Neural crest cell (in vitro differentiated cells): ENCODE measurements around the gene ARHGAP10. TPM values are rescaled to one million over a fixed set of nuclear protein-coding genes. Genes with fewer than 3 reads are reported as not detected.

Experiments used
- DNase-seq: peaks from one replicate; pipeline ENCODE4 v3.0.0; 2021; ENCODE audit warnings: low read depth, mixed read lengths, low spot score
- H3K27ac Mint-ChIP-seq: one replicate; pipeline ENCODE4 v1.8.0; 2021; ENCODE audit warnings: mild to moderate bottlenecking, mixed read lengths; ENCODE audit not compliant: unreplicated experiment
- H3K27me3 Mint-ChIP-seq: 2 replicates; pipeline ENCODE4 v1.8.0; 2021; ENCODE audit warnings: low read depth, mild to moderate bottlenecking, mixed read lengths
- H3K36me3 Mint-ChIP-seq: 2 replicates; pipeline ENCODE4 v1.8.0; 2021; ENCODE audit warnings: low read depth, mild to moderate bottlenecking, mixed read lengths
- H3K4me1 Mint-ChIP-seq: 2 replicates; pipeline ENCODE4 v1.8.0; 2021; ENCODE audit warnings: mixed read lengths
- H3K4me3 Mint-ChIP-seq: one replicate; pipeline ENCODE4 v1.8.0; 2021; ENCODE audit warnings: mild to moderate bottlenecking, mixed read lengths
- H3K9me3 Mint-ChIP-seq: 2 replicates; pipeline ENCODE4 v1.8.0; 2021; ENCODE audit warnings: mixed read lengths
- CTCF ChIP-seq: fragments of 200-600 bp; sonication (generic); conservative IDR thresholded peaks from 2 replicates; pipeline ENCODE4 v1.5.0; 2021; ENCODE audit warnings: antibody characterized with exemption, mild to moderate bottlenecking
- total RNA-seq: library from RNA; stranded (reverse); gene quantifications from 2 replicates; pipeline ENCODE4 v1.2.1, GENCODE V29; 2021

Gene ARHGAP10
- total RNA-seq, 1 donor from 2014 or later: 4.0 TPM

- H3K4me1 Mint-ChIP-seq: peaks cover 9% of the 10 kb centered on the region
- H3K36me3 Mint-ChIP-seq: peaks cover 2% of the 10 kb centered on the region
- no peak for DNase-seq
- H3K4me3 Mint-ChIP-seq: no peak overlapping the region
- no peak overlapping the region for H3K27ac Mint-ChIP-seq
- peaks cover 7% of the 10 kb centered on the region for H3K9me3 Mint-ChIP-seq
- no peaks in the 10 kb centered on the region for H3K27me3 Mint-ChIP-seq
- no peak for TF ChIP-seq CTCF
These were observed 377.3 kb downstream of the ARHGAP10 start for GRCh38 chr4:148109216-148109615.

- Mint-ChIP-seq H3K27me3 (no peaks in the 10 kb centered on the region), H3K36me3 (peaks cover 2% of the 10 kb centered on the region), H3K4me1 (peaks cover 9% of the 10 kb centered on the region), H3K4me3 (no peak overlapping the region), H3K27ac (no peak overlapping the region), H3K9me3 (peaks cover 7% of the 10 kb centered on the region)
- no peak for DNase-seq
- TF ChIP-seq CTCF: no peak
These were observed 378.3 kb downstream of the ARHGAP10 start for GRCh38 chr4:148110169-148110568.

- Mint-ChIP-seq H3K4me1 (peaks cover 9% of the 10 kb centered on the region), H3K27me3 (no peaks in the 10 kb centered on the region), H3K36me3 (no peaks in the 10 kb centered on the region), H3K9me3 (peaks cover 7% of the 10 kb centered on the region), H3K27ac (no peak overlapping the region), H3K4me3 (no peak overlapping the region)
- TF ChIP-seq CTCF: no peak
- no peak for DNase-seq
These were observed 380.5 kb downstream of the ARHGAP10 start for GRCh38 chr4:148112231-148112982.

- Mint-ChIP-seq H3K36me3 (no peaks in the 10 kb centered on the region), H3K27ac (no peak overlapping the region), H3K4me3 (no peak overlapping the region), H3K27me3 (no peaks in the 10 kb centered on the region), H3K9me3 (peaks cover 4% of the 10 kb centered on the region), H3K4me1 (peaks cover 9% of the 10 kb centered on the region)
- TF ChIP-seq CTCF: no peak
- no peak for DNase-seq
These were observed 382.5 kb downstream of the ARHGAP10 start for GRCh38 chr4:148114436-148114835.

- H3K4me3 Mint-ChIP-seq: no peak overlapping the region
- TF ChIP-seq CTCF: no peak
- H3K4me1 Mint-ChIP-seq: peaks cover 9% of the 10 kb centered on the region
- DNase-seq: no peak
- H3K27me3 Mint-ChIP-seq: no peaks in the 10 kb centered on the region
- H3K36me3 Mint-ChIP-seq: no peaks in the 10 kb centered on the region
- peaks cover 4% of the 10 kb centered on the region for H3K9me3 Mint-ChIP-seq
- no peak overlapping the region for H3K27ac Mint-ChIP-seq
These were observed 384.4 kb downstream of the ARHGAP10 start for GRCh38 chr4:148116264-148116663.
